Body of pancreas (tissue), 4 donors: Measurements from ENCODE around the gene TBC1D24.

Source experiments
- POLR2A ChIP-seq, 3 donors: fragments of 450-650 bp; IDR thresholded peaks; one replicate each; pipeline ENCODE4 v1.6.1; 2016; ENCODE audit warnings: antibody characterized with exemption in 3 of 3, mild to moderate bottlenecking in 2 of 3
- TF ChIP-seq, protein P1 (sequence below), 7 experiments: fragments of 450-650 bp in 4 of 7; fragments of 200-600 bp in 3 of 7; sonication (generic) in 3 of 7; IDR thresholded peaks; one replicate each; pipeline ENCODE4 v1.5.1; 2016 to 2019; ENCODE audit warnings: antibody characterized with exemption in 7 of 7

GRCh38 chr16:2501946-2502895 lies 27.3 kb downstream of the TBC1D24 start:
- TF ChIP-seq, protein P1, sequence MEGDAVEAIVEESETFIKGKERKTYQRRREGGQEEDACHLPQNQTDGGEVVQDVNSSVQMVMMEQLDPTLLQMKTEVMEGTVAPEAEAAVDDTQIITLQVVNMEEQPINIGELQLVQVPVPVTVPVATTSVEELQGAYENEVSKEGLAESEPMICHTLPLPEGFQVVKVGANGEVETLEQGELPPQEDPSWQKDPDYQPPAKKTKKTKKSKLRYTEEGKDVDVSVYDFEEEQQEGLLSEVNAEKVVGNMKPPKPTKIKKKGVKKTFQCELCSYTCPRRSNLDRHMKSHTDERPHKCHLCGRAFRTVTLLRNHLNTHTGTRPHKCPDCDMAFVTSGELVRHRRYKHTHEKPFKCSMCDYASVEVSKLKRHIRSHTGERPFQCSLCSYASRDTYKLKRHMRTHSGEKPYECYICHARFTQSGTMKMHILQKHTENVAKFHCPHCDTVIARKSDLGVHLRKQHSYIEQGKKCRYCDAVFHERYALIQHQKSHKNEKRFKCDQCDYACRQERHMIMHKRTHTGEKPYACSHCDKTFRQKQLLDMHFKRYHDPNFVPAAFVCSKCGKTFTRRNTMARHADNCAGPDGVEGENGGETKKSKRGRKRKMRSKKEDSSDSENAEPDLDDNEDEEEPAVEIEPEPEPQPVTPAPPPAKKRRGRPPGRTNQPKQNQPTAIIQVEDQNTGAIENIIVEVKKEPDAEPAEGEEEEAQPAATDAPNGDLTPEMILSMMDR (IDR thresholded peaks at IDR 0.05), result no peak
- no peak for TF ChIP-seq POLR2A (IDR thresholded peaks at IDR 0.05)
